ENCODE measurements around the gene OPCML. TPM values are rescaled to one million over a fixed set of nuclear protein-coding genes. Genes with fewer than 3 reads are reported as not detected.

OPCML gene
- total and polyA plus RNA-seq, 2 of the 13 experiments (the other 11 are each of a cell fraction or from before 2014, with no cell fraction given), result not detected

DNA sequence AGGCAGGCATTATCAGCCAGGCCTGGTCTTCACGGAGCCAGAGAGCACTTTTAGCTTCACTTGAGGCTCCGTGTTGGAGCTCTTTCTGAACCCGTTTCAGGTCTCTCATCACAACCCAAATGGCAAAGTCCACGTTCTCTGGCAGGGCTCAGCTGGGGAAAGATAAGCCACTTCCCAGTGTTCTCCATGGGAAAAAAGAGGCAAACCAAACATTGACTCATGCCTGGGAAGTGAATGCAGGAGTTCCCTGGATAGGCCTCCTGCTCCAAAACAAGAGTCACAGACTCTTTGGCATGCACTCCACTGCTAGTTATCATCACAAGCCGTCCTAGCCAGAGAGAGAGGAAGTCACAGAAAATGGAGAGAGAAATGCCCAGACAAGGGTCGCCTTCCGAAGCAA is 11.6 kb downstream of the OPCML start (continued):
- TF ChIP-seq ZNF510 (CRISPR knock-in tag; IDR thresholded peaks at IDR 0.05; ENCODE audit: low read depth), result no peak
- TF ChIP-seq ZFX (CRISPR knock-in tag; IDR thresholded peaks at IDR 0.05; ENCODE audit: low read depth), result 0 out of 2 replicates have a peak, but pooled peaks have one; percentile 23
- TF ChIP-seq FOSL1 (CRISPR knock-in tag; IDR thresholded peaks at IDR 0.05; ENCODE audit: borderline replicate concordance), result peak; percentile 41; the same call in 1 of the 2 replicates
- TF ChIP-seq SIN3B (IDR thresholded peaks at IDR 0.05; ENCODE audit: low read length), result no peak
- TF ChIP-seq, protein P1, sequence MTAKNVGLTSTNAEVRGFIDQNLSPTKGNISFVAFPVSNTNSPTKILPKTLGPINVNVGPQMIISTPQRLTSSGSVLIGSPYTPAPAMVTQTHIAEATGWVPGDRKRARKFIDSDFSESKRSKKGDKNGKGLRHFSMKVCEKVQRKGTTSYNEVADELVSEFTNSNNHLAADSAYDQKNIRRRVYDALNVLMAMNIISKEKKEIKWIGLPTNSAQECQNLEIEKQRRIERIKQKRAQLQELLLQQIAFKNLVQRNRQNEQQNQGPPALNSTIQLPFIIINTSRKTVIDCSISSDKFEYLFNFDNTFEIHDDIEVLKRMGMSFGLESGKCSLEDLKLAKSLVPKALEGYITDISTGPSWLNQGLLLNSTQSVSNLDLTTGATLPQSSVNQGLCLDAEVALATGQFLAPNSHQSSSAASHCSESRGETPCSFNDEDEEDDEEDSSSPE (CRISPR knock-in tag; IDR thresholded peaks at IDR 0.05), result no peak
- TF ChIP-seq SKI (IDR thresholded peaks at IDR 0.05; ENCODE audit: partially characterized antibody), result no peak
- TF ChIP-seq ZNF143 (CRISPR knock-in tag; IDR thresholded peaks at IDR 0.05), result peak; percentile 52; the same call in 1 of the 2 replicates
- no peak for TF ChIP-seq SAFB2 (CRISPR knock-in tag; IDR thresholded peaks at IDR 0.05; ENCODE audit: borderline replicate concordance, low read depth)
- TF ChIP-seq ZFYVE20 (CRISPR knock-in tag; IDR thresholded peaks at IDR 0.05; ENCODE audit: borderline replicate concordance, low read depth), result no peak
- TF ChIP-seq KLF15 (CRISPR knock-in tag; IDR thresholded peaks at IDR 0.05; ENCODE audit: borderline replicate concordance), result no peak
- 0 out of 2 replicates have a peak, but pooled peaks have one; percentile 23 for TF ChIP-seq HNF4G (IDR thresholded peaks at IDR 0.05; ENCODE audit: borderline replicate concordance, low read depth, low read length)
- no peak for TF ChIP-seq HNF4G (CRISPR knock-in tag; IDR thresholded peaks at IDR 0.05; ENCODE audit: borderline replicate concordance, low read depth)
- TF ChIP-seq ZNF354B (CRISPR knock-in tag; IDR thresholded peaks at IDR 0.05), result no peak
- peak; percentile 85 for TF ChIP-seq ZNF331 (CRISPR knock-in tag; IDR thresholded peaks at IDR 0.05)
- TF ChIP-seq, protein P2, sequence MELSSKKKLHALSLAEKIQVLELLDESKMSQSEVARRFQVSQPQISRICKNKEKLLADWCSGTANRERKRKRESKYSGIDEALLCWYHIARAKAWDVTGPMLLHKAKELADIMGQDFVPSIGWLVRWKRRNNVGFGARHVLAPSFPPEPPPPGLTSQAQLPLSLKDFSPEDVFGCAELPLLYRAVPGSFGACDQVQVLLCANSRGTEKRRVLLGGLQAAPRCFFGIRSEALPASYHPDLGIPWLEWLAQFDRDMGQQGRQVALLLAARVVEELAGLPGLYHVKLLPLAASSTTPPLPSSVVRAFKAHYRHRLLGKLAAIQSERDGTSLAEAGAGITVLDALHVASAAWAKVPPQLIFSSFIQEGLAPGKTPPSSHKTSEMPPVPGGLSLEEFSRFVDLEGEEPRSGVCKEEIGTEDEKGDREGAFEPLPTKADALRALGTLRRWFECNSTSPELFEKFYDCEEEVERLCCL (CRISPR knock-in tag; IDR thresholded peaks at IDR 0.05; ENCODE audit: borderline replicate concordance), result no peak
- TF ChIP-seq, protein P3, sequence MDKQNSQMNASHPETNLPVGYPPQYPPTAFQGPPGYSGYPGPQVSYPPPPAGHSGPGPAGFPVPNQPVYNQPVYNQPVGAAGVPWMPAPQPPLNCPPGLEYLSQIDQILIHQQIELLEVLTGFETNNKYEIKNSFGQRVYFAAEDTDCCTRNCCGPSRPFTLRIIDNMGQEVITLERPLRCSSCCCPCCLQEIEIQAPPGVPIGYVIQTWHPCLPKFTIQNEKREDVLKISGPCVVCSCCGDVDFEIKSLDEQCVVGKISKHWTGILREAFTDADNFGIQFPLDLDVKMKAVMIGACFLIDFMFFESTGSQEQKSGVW (CRISPR knock-in tag; IDR thresholded peaks at IDR 0.05; ENCODE audit: borderline replicate concordance), result no peak
- TF ChIP-seq SOX6 (IDR thresholded peaks at IDR 0.05), result no peak
- TF ChIP-seq SOX6 (CRISPR knock-in tag; IDR thresholded peaks at IDR 0.05), result 0 out of 2 replicates have a peak, but pooled peaks have one; percentile 11
- no peak for TF ChIP-seq ZSCAN30 (CRISPR knock-in tag; IDR thresholded peaks at IDR 0.05)
- TF ChIP-seq, protein P4, sequence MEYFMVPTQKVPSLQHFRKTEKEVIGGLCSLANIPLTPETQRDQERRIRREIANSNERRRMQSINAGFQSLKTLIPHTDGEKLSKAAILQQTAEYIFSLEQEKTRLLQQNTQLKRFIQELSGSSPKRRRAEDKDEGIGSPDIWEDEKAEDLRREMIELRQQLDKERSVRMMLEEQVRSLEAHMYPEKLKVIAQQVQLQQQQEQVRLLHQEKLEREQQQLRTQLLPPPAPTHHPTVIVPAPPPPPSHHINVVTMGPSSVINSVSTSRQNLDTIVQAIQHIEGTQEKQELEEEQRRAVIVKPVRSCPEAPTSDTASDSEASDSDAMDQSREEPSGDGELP (IDR thresholded peaks at IDR 0.05; ENCODE audit: borderline replicate concordance, low read depth), result peak; percentile 62; the same call in 1 of the 2 replicates
- no peak for TF ChIP-seq REXO4 (CRISPR knock-in tag; IDR thresholded peaks at IDR 0.05; ENCODE audit: borderline replicate concordance)
- TF ChIP-seq ZNF577 (CRISPR knock-in tag; IDR thresholded peaks at IDR 0.05; ENCODE audit: borderline replicate concordance, low read depth), result no peak
- no peak for TF ChIP-seq CEBPG (CRISPR knock-in tag; IDR thresholded peaks at IDR 0.05)
- no peak for TF ChIP-seq JUN (CRISPR knock-in tag; IDR thresholded peaks at IDR 0.05)
- no peak for TF ChIP-seq FOXA1 (IDR thresholded peaks at IDR 0.05)
- TF ChIP-seq FOXA1 (CRISPR knock-in tag; IDR thresholded peaks at IDR 0.05), result no peak
- no peak for TF ChIP-seq ARNT (IDR thresholded peaks at IDR 0.05)
- TF ChIP-seq FOSL2 (CRISPR knock-in tag; IDR thresholded peaks at IDR 0.05), result peak; percentile 57

Measured in HepG2 (cell line).